ENCODE measurements around the gene MAD1L1.

- no peak for TF ChIP-seq CTCF (IDR thresholded peaks at IDR 0.05)
- no peak for TF ChIP-seq POLR2A (IDR thresholded peaks at IDR 0.05)
These were observed 32.7 kb downstream of the MAD1L1 start for GRCh38 chr7:2199956-2200583.
